Liver (tissue), 9 donors: ENCODE data around the gene GGA2. TPM values are rescaled to one million over a fixed set of nuclear protein-coding genes. Genes with fewer than 3 reads are reported as not detected.

Source experiments
- DNase-seq: peaks from one replicate; pipeline ENCODE4 v3.0.0-alpha.2; 2017; ENCODE audit warnings: low spot score
- H3K27ac ChIP-seq, 2 donors: one replicate each; pipeline ENCODE4 v1.7.0; 2013; ENCODE audit warnings: inconsistent platforms in 2 of 2, low read length in 2 of 2, control low read depth in 1 of 2, low read depth in 1 of 2, mild to moderate bottlenecking in 1 of 2
- H3K27me3 ChIP-seq, 4 donors: one replicate each; pipeline versions ENCODE4 v1.6.1 to v1.7.0; 2013; ENCODE audit warnings: low read length in 3 of 4, inconsistent platforms in 1 of 4, mild to moderate bottlenecking in 1 of 4, moderate library complexity in 1 of 4; ENCODE audit not compliant: control insufficient read depth in 4 of 4, insufficient read depth in 4 of 4
- H3K36me3 ChIP-seq, 4 donors: one replicate each; pipeline versions ENCODE4 v1.6.1 to v1.7.0; 2013; ENCODE audit warnings: low read length in 3 of 4, mild to moderate bottlenecking in 3 of 4, low read depth in 1 of 4, moderate library complexity in 1 of 4; ENCODE audit not compliant: control insufficient read depth in 4 of 4, insufficient read depth in 3 of 4
- H3K4me1 ChIP-seq, 4 donors: one replicate each; pipeline versions ENCODE4 v1.6.1 to v1.7.0; 2013; ENCODE audit warnings: low read length in 3 of 4, mild to moderate bottlenecking in 3 of 4, moderate library complexity in 1 of 4; ENCODE audit not compliant: control insufficient read depth in 4 of 4, insufficient read depth in 4 of 4
- H3K4me3 ChIP-seq, 3 donors: one replicate each; pipeline versions ENCODE4 v1.6.1 to v1.7.0; 2013; ENCODE audit warnings: low read length in 3 of 3, control low read depth in 1 of 3, low read depth in 1 of 3, mild to moderate bottlenecking in 1 of 3
- H3K9ac ChIP-seq, 2 donors: one replicate each; pipeline ENCODE4 v1.7.0; 2013; ENCODE audit warnings: low read length in 2 of 2, mild to moderate bottlenecking in 2 of 2, moderate library complexity in 2 of 2, control low read depth in 1 of 2, low read depth in 1 of 2
- H3K9me3 ChIP-seq, 4 donors: one replicate each; pipeline versions ENCODE4 v1.6.1 to v1.7.0; 2013; ENCODE audit warnings: low read length in 3 of 4; ENCODE audit not compliant: control insufficient read depth in 4 of 4
- ATF3 ChIP-seq: IDR thresholded peaks from 2 replicates; pipeline ENCODE4 v1.6.1; 2016; ENCODE audit warnings: antibody characterized with exemption
- EGR1 ChIP-seq, 2 donors: IDR thresholded peaks; 2 replicates each; pipeline ENCODE4 v1.6.1; 2016 to 2018; ENCODE audit warnings: antibody characterized with exemption in 2 of 2, low read depth in 2 of 2
- FOXA2 ChIP-seq: IDR thresholded peaks from 2 replicates; pipeline ENCODE4 v1.6.1; 2016; ENCODE audit warnings: antibody characterized with exemption
- GABPA ChIP-seq, 2 donors: IDR thresholded peaks in 1 of 2; conservative IDR thresholded peaks in 1 of 2; 2 replicates each; pipeline ENCODE4 v1.6.1; 2016; ENCODE audit warnings: antibody characterized with exemption in 2 of 2, mild to moderate bottlenecking in 1 of 2, moderate library complexity in 1 of 2
- HNF4A ChIP-seq, 2 donors: conservative IDR thresholded peaks; 2 replicates each; pipeline ENCODE4 v1.6.1; 2016; ENCODE audit warnings: antibody characterized with exemption in 2 of 2, mild to moderate bottlenecking in 2 of 2
- HNF4G ChIP-seq: IDR thresholded peaks from 2 replicates; pipeline ENCODE4 v1.6.1; 2016; ENCODE audit warnings: antibody characterized with exemption
- JUND ChIP-seq, 2 donors: IDR thresholded peaks; 2 replicates each; pipeline ENCODE4 v1.6.1; 2016; ENCODE audit warnings: antibody characterized with exemption in 2 of 2
- MAX ChIP-seq: IDR thresholded peaks from 2 replicates; pipeline ENCODE4 v1.6.1; 2016; ENCODE audit warnings: antibody characterized with exemption
- NR2F2 ChIP-seq: IDR thresholded peaks from 2 replicates; pipeline ENCODE4 v1.6.1; 2016; ENCODE audit warnings: antibody characterized with exemption
- RAD21 ChIP-seq, 2 donors: IDR thresholded peaks; 2 replicates each; pipeline ENCODE4 v1.6.1; 2016; ENCODE audit warnings: antibody characterized with exemption in 2 of 2, mild to moderate bottlenecking in 2 of 2
- REST ChIP-seq: IDR thresholded peaks from 2 replicates; pipeline ENCODE4 v1.6.1; 2016; ENCODE audit warnings: antibody characterized with exemption, mild to moderate bottlenecking
- RXRA ChIP-seq, 2 donors: IDR thresholded peaks; 2 replicates each; pipeline ENCODE4 v1.6.1; 2017 to 2018; ENCODE audit warnings: antibody characterized with exemption in 2 of 2, mild to moderate bottlenecking in 1 of 2
- SP1 ChIP-seq: IDR thresholded peaks from 2 replicates; pipeline ENCODE4 v1.6.1; 2018; ENCODE audit warnings: antibody characterized with exemption, mild to moderate bottlenecking
- TAF1 ChIP-seq: conservative IDR thresholded peaks from 2 replicates; pipeline ENCODE4 v1.6.1; 2016; ENCODE audit warnings: antibody characterized with exemption, mild to moderate bottlenecking
- YY1 ChIP-seq: IDR thresholded peaks from 2 replicates; pipeline ENCODE4 v1.6.1; 2016; ENCODE audit warnings: antibody characterized with exemption, mild to moderate bottlenecking
- ZBTB33 ChIP-seq: IDR thresholded peaks from 2 replicates; pipeline ENCODE4 v1.6.1; 2016; ENCODE audit warnings: antibody characterized with exemption
- WGBS: extraction: QIAGEN DNeasy Blood & Tissue Kit; methylation state at CpG from one replicate; pipeline ENCODE4 v1.1.7; 2013; 5-methylcytosine and 5-hydroxymethylcytosine counted together
- polyA plus RNA-seq, 2 donors: library from polyadenylated mRNA; stranded (reverse) in 1 of 2; unstranded in 1 of 2; fragments of 200-250 nt in 1 of 2; fragments of >200 nt in 1 of 2; fragmentation: Nextera tagmentation in 1 of 2; extraction: Ambion mirVana in 1 of 2; gene quantifications; one replicate each; pipeline versions ENCODE4 v1.2.1 to v1.2.3, GENCODE V29; 2013 to 2015
- total RNA-seq, 2 donors: library from RNA; depleted of rRNA; stranded (reverse); fragments of >200 nt; gene quantifications; one replicate each; pipeline ENCODE4 v1.2.3, GENCODE V29; 2014
- donor health status: healthy.
- donor health status: healthy.
- donor health status: healthy.
- donor health status: healthy.
- donor health status: healthy.

The GGA2 gene
- total and polyA plus RNA-seq, 4 donors: 8.4 to 23.9 (median 16.0) TPM

- TF ChIP-seq ZBTB33 (no peak), GABPA (IDR thresholded peaks at IDR 0.05 in 1 of 2, conservative IDR thresholded peaks at IDR 0.05 in 1 of 2) (no peak), TAF1 (no peak), HNF4A (conservative IDR thresholded peaks at IDR 0.05) (no peak)
Observed at GRCh38 chr16:23521965-23522364, 11.7 kb upstream of the GGA2 start (continued).

GRCh38 chr16:23521037-23521743 is 10.9 kb upstream of the GGA2 start:
- 89% methylated on average over 4 of the region's 4 CpGs for WGBS
- no peak for TF ChIP-seq REST
- no peak for TF ChIP-seq GABPA (IDR thresholded peaks at IDR 0.05 in 1 of 2, conservative IDR thresholded peaks at IDR 0.05 in 1 of 2)
- no peak for TF ChIP-seq YY1
- no peak for TF ChIP-seq MAX
- no peak for TF ChIP-seq JUND (IDR thresholded peaks at IDR 0.05)
- no peak for TF ChIP-seq ZBTB33
- no peak for TF ChIP-seq HNF4G
- TF ChIP-seq RAD21 (IDR thresholded peaks at IDR 0.05): no peak
- no peak for TF ChIP-seq RXRA (IDR thresholded peaks at IDR 0.05)
- TF ChIP-seq TAF1: no peak
- TF ChIP-seq HNF4A (conservative IDR thresholded peaks at IDR 0.05): no peak
- no peak for TF ChIP-seq NR2F2
- no peak for TF ChIP-seq EGR1 (IDR thresholded peaks at IDR 0.05; ENCODE audit: low read depth in 2 of 2)
- TF ChIP-seq FOXA2: no peak
- TF ChIP-seq SP1: no peak
- no peak for TF ChIP-seq ATF3
- no peak overlapping the region for H3K27ac ChIP-seq
- H3K4me3 ChIP-seq: no peak overlapping the region
- DNase-seq: no peak
- H3K36me3 ChIP-seq: peaks cover 3 to 35% (median 29%) of the 10 kb centered on the region in 4 donors
- H3K9ac ChIP-seq: no peak overlapping the region
- no peaks in the 10 kb centered on the region for H3K27me3 ChIP-seq
- H3K9me3 ChIP-seq: no peaks in the 10 kb centered on the region
- H3K4me1 ChIP-seq: no peaks in the 10 kb centered on the region
